Fibroblast of lung (primary cell): ENCODE measurements around the gene ARHGAP42. TPM values are rescaled to one million over a fixed set of nuclear protein-coding genes. Genes with fewer than 3 reads are reported as not detected.

Experiments used
- DNase-seq, 2 donors: peaks; one replicate each; pipeline versions ENCODE4 v3.0.0 to v3.0.0-alpha.2; 2010; ENCODE audit warnings: low read depth in 2 of 2
- H2AFZ ChIP-seq: 2 replicates; pipeline ENCODE4 v1.5.1; 2012; ENCODE audit warnings: low read length, control low read depth, inconsistent platforms
- H3K27ac ChIP-seq: 2 replicates; pipeline ENCODE4 v1.5.1; 2011; ENCODE audit warnings: low read length, control low read depth; ENCODE audit not compliant: insufficient read depth
- H3K27me3 ChIP-seq: 2 replicates; pipeline ENCODE4 v1.5.1; 2011; ENCODE audit warnings: mild to moderate bottlenecking, low read length; ENCODE audit not compliant: control insufficient read depth, insufficient read depth
- H3K36me3 ChIP-seq: 2 replicates; pipeline ENCODE4 v1.5.1; 2011; ENCODE audit warnings: low read length; ENCODE audit not compliant: control insufficient read depth, insufficient read depth
- H3K4me1 ChIP-seq: 2 replicates; pipeline ENCODE4 v1.5.1; 2011; ENCODE audit warnings: low read length; ENCODE audit not compliant: control insufficient read depth, insufficient read depth; ENCODE audit errors: extremely low read depth
- H3K4me2 ChIP-seq: 2 replicates; pipeline ENCODE4 v1.5.1; 2011; ENCODE audit warnings: low read length, control low read depth; ENCODE audit not compliant: insufficient read depth; ENCODE audit errors: extremely low read depth
- H3K4me3 ChIP-seq, 4 experiments: fragments of 200-600 bp in 1 of 4; sonication (generic) in 1 of 4; replicated peaks in 1 of 4; 2 replicates each; pipeline ENCODE4 v1.5.1; 2011 to 2016; ENCODE audit warnings: low read length in 4 of 4, low read depth in 3 of 4, mild to moderate bottlenecking in 3 of 4, control low read depth in 2 of 4, inconsistent platforms in 1 of 4, mixed read lengths in 1 of 4; ENCODE audit not compliant: insufficient read depth in 1 of 4; ENCODE audit errors: control extremely low read depth in 1 of 4
- H3K79me2 ChIP-seq: 2 replicates; pipeline ENCODE4 v1.5.1; 2012; ENCODE audit warnings: mild to moderate bottlenecking, low read length, inconsistent platforms; ENCODE audit not compliant: control insufficient read depth, insufficient read depth
- H3K9ac ChIP-seq: 2 replicates; pipeline ENCODE4 v1.5.1; 2011; ENCODE audit warnings: mild to moderate bottlenecking, low read length, control low read depth; ENCODE audit not compliant: insufficient read depth
- H3K9me3 ChIP-seq: 2 replicates; pipeline ENCODE4 v1.5.1; 2012; ENCODE audit warnings: low read depth, low read length; ENCODE audit not compliant: control insufficient read depth, insufficient read depth
- H4K20me1 ChIP-seq: 2 replicates; pipeline ENCODE4 v1.5.1; 2011; ENCODE audit warnings: low read length; ENCODE audit not compliant: control insufficient read depth, insufficient read depth; ENCODE audit errors: extremely low read depth
- CTCF ChIP-seq, 2 donors: IDR thresholded peaks in 1 of 2; conservative IDR thresholded peaks in 1 of 2; 1 replicate in 1 of 2; 2 replicates in 1 of 2; pipeline ENCODE4 v1.5.1; 2011 to 2012; ENCODE audit warnings: low read length in 2 of 2, control low read depth in 1 of 2, inconsistent platforms in 1 of 2, low read depth in 1 of 2, mild to moderate bottlenecking in 1 of 2
- EZH2 ChIP-seq: IDR thresholded peaks from 2 replicates; pipeline ENCODE4 v1.5.1; 2012; ENCODE audit warnings: low read length, control low read depth, mild to moderate bottlenecking; ENCODE audit errors: missing control alignments
- polyA plus RNA-seq, 2 donors: library from polyadenylated mRNA; depleted of rRNA in 1 of 2; stranded (reverse) in 1 of 2; unstranded in 1 of 2; fragments of >200 nt; gene quantifications; 2 replicates each; pipeline ENCODE4 v1.2.1, GENCODE V29; 2011 to 2012; ENCODE audit warnings: missing spikeins in 1 of 2
- total RNA-seq: library from RNA; depleted of rRNA; stranded (reverse); fragments of >200 nt; gene quantifications from 2 replicates; pipeline ENCODE4 v1.2.1, GENCODE V29; 2014

The ARHGAP42 gene
- total and polyA plus RNA-seq, 2 donors (not counting 1 experiment from before 2014, with no cell fraction given) = 8.0 to 13.4 TPM

GRCh38 chr11:100695911-100696310 is 8.8 kb downstream of the ARHGAP42 start:
- no peaks in the 10 kb centered on the region for H3K4me1 ChIP-seq
- no peak overlapping the region for H3K4me3 ChIP-seq
- H3K27ac ChIP-seq = no peak overlapping the region
- DNase-seq = no peak
- TF ChIP-seq CTCF (conservative IDR thresholded peaks at IDR 0.05 in 1 of 2, IDR thresholded peaks at IDR 0.05 in 1 of 2; ENCODE audit: low read depth in 1 of 2, low read length in 2 of 2) (no peak), EZH2 (no peak)
- H3K9ac ChIP-seq = no peak overlapping the region
- no peaks in the 10 kb centered on the region for H3K9me3 ChIP-seq
- no peak overlapping the region for H3K4me2 ChIP-seq
- H2AFZ ChIP-seq = no peak overlapping the region
- H3K27me3 ChIP-seq = no peaks in the 10 kb centered on the region
- peaks cover 1% of the 10 kb centered on the region for H3K79me2 ChIP-seq
- H3K36me3 ChIP-seq = no peaks in the 10 kb centered on the region
- H4K20me1 ChIP-seq = no peaks in the 10 kb centered on the region

- no peak overlapping the region for H2AFZ ChIP-seq
- H3K9ac ChIP-seq = no peak overlapping the region
- H3K79me2 ChIP-seq = no peaks in the 10 kb centered on the region
- H4K20me1 ChIP-seq = no peaks in the 10 kb centered on the region
- peaks cover 2% of the 10 kb centered on the region for H3K4me1 ChIP-seq
- no peaks in the 10 kb centered on the region for H3K27me3 ChIP-seq
- no peak for TF ChIP-seq EZH2
- no peak for TF ChIP-seq CTCF (conservative IDR thresholded peaks at IDR 0.05 in 1 of 2, IDR thresholded peaks at IDR 0.05 in 1 of 2; ENCODE audit: low read depth in 1 of 2, low read length in 2 of 2)
- H3K27ac ChIP-seq = no peak overlapping the region
- H3K9me3 ChIP-seq = no peaks in the 10 kb centered on the region
- H3K4me3 ChIP-seq = no peak overlapping the region
- H3K4me2 ChIP-seq = no peak overlapping the region
- no peak for DNase-seq
- H3K36me3 ChIP-seq = no peaks in the 10 kb centered on the region
These were observed 16.1 kb downstream of the ARHGAP42 start for GRCh38 chr11:100703139-100703538.

GRCh38 chr11:100703801-100704575 is 16.9 kb downstream of the ARHGAP42 start:
- H3K36me3 ChIP-seq = no peaks in the 10 kb centered on the region
- H3K4me3 ChIP-seq = no peak overlapping the region
- no peaks in the 10 kb centered on the region for H3K79me2 ChIP-seq
- TF ChIP-seq CTCF (conservative IDR thresholded peaks at IDR 0.05 in 1 of 2, IDR thresholded peaks at IDR 0.05 in 1 of 2; ENCODE audit: low read depth in 1 of 2, low read length in 2 of 2) (no peak), EZH2 (no peak)
- no peaks in the 10 kb centered on the region for H4K20me1 ChIP-seq
- H3K9me3 ChIP-seq = no peaks in the 10 kb centered on the region
- no peak for DNase-seq
- no peaks in the 10 kb centered on the region for H3K27me3 ChIP-seq
- no peak overlapping the region for H2AFZ ChIP-seq
- no peak overlapping the region for H3K4me2 ChIP-seq
- peaks cover 2% of the 10 kb centered on the region for H3K4me1 ChIP-seq
- H3K27ac ChIP-seq = no peak overlapping the region
- no peak overlapping the region for H3K9ac ChIP-seq
